Measurements from ENCODE around the gene KCNJ9.
"Not testable (repeated sequence)": the region's sequence is repeated elsewhere in the genome, so short reads cannot be mapped to it uniquely, and the experiment has no call there.

The KCNJ9 gene

GRCh38 chr1:160047111-160047991 lies 34.0 kb upstream of the KCNJ9 start:
- no peak for TF ChIP-seq CTCF (IDR thresholded peaks at IDR 0.05)
- Histone ChIP-seq H3K27ac (no peak overlapping the region), H3K4me3 (peak overlapping the region; percentile 17)
- no peak for DNase-seq (ENCODE audit: low spot score)

- Histone ChIP-seq H3K27ac (no peak overlapping the region), H3K4me3 (no peak overlapping the region)
- no peak for TF ChIP-seq CTCF (IDR thresholded peaks at IDR 0.05)
- no peak for DNase-seq (ENCODE audit: low spot score)
Observed at GRCh38 chr1:160048335-160048734, 33.0 kb upstream of the KCNJ9 start.

- no peak for DNase-seq (ENCODE audit: low spot score)
- TF ChIP-seq CTCF (IDR thresholded peaks at IDR 0.05): no peak
- H3K27ac ChIP-seq: no peak overlapping the region
- H3K4me3 ChIP-seq: no peak overlapping the region
Observed at GRCh38 chr1:160049101-160049500, 32.2 kb upstream of the KCNJ9 start.

- not testable (repeated sequence) for DNase-seq (ENCODE audit: low spot score); H3K27ac ChIP-seq; H3K4me3 ChIP-seq
Observed at GRCh38 chr1:160050182-160050581, 31.2 kb upstream of the KCNJ9 start.

GRCh38 chr1:160050619-160051018 lies 30.7 kb upstream of the KCNJ9 start:
- no peak overlapping the region for H3K27ac ChIP-seq
- H3K4me3 ChIP-seq: no peak overlapping the region
- no peak for DNase-seq (ENCODE audit: low spot score)
- TF ChIP-seq CTCF (IDR thresholded peaks at IDR 0.05): no peak

- no peak for TF ChIP-seq CTCF (IDR thresholded peaks at IDR 0.05)
- DNase-seq (ENCODE audit: low spot score): no peak
- H3K27ac ChIP-seq: no peak overlapping the region
- H3K4me3 ChIP-seq: no peak overlapping the region
Observed at GRCh38 chr1:160052936-160053335, 28.4 kb upstream of the KCNJ9 start.

- H3K27ac ChIP-seq: no peak overlapping the region
- no peak for TF ChIP-seq CTCF (IDR thresholded peaks at IDR 0.05)
- no peak for DNase-seq (ENCODE audit: low spot score)
- H3K4me3 ChIP-seq: no peak overlapping the region
Observed at GRCh38 chr1:160053548-160054365, 27.6 kb upstream of the KCNJ9 start.
